Measurements from ENCODE around the gene ZNF697.
"Not testable (repeated sequence)": the region's sequence is repeated elsewhere in the genome, so short reads cannot be mapped to it uniquely, and the experiment has no call there.

The ZNF697 gene

GRCh38 chr1:119590393-119590792 is 57.7 kb downstream of the ZNF697 start:
- no peak for DNase-seq (ENCODE audit: low read depth)
- no peak overlapping the region for H3K4me3 ChIP-seq (replicated peaks; ENCODE audit: low read depth, low read length)
- TF ChIP-seq CTCF (IDR thresholded peaks at IDR 0.05; ENCODE audit: low read length, missing control alignments) = no peak

GRCh38 chr1:119588621-119589020 is 59.4 kb downstream of the ZNF697 start:
- TF ChIP-seq CTCF (IDR thresholded peaks at IDR 0.05; ENCODE audit: low read length, missing control alignments) = no peak
- DNase-seq (ENCODE audit: low read depth) = no peak
- no peak overlapping the region for H3K4me3 ChIP-seq (replicated peaks; ENCODE audit: low read depth, low read length)

GRCh38 chr1:119587341-119587740 is 60.7 kb downstream of the ZNF697 start:
- no peak for TF ChIP-seq CTCF (IDR thresholded peaks at IDR 0.05; ENCODE audit: low read length, missing control alignments)
- DNase-seq (ENCODE audit: low read depth) = peak; percentile 39
- no peak overlapping the region for H3K4me3 ChIP-seq (replicated peaks; ENCODE audit: low read depth, low read length)

- H3K4me3 ChIP-seq (replicated peaks; ENCODE audit: low read depth, low read length); DNase-seq (ENCODE audit: low read depth): not testable (repeated sequence)
These were observed 62.3 kb downstream of the ZNF697 start for GRCh38 chr1:119585801-119586200.

- peak; percentile 82 for DNase-seq (ENCODE audit: low read depth)
- TF ChIP-seq CTCF (IDR thresholded peaks at IDR 0.05; ENCODE audit: low read length, missing control alignments) = peak; percentile 78
- no peak overlapping the region for H3K4me3 ChIP-seq (replicated peaks; ENCODE audit: low read depth, low read length)
These were observed 65.3 kb downstream of the ZNF697 start for GRCh38 chr1:119582801-119583200.

GRCh38 chr1:119581076-119581475 is 67.0 kb downstream of the ZNF697 start:
- DNase-seq (ENCODE audit: low read depth); H3K4me3 ChIP-seq (replicated peaks; ENCODE audit: low read depth, low read length): not testable (repeated sequence)

GRCh38 chr1:119573886-119574285 is 74.2 kb downstream of the ZNF697 start:
- no peak overlapping the region for H3K4me3 ChIP-seq (replicated peaks; ENCODE audit: low read depth, low read length)
- no peak for DNase-seq (ENCODE audit: low read depth)
- no peak for TF ChIP-seq CTCF (IDR thresholded peaks at IDR 0.05; ENCODE audit: low read length, missing control alignments)

- H3K4me3 ChIP-seq (replicated peaks; ENCODE audit: low read depth, low read length); DNase-seq (ENCODE audit: low read depth): not testable (repeated sequence)
These were observed 78.0 kb downstream of the ZNF697 start for GRCh38 chr1:119569930-119570622.

Data from fibroblast of pulmonary artery (primary cell).